ENCODE results near the gene MAGI2. TPM values are rescaled to one million over a fixed set of nuclear protein-coding genes. Genes with fewer than 3 reads are reported as not detected.
A peak's percentile ranks its signal among the peaks of the same experiment; 100 is the strongest.

MAGI2 gene
- polyA plus RNA-seq, 5 donors, result 5.3 to 7.8 (median 6.6) TPM

DNA sequence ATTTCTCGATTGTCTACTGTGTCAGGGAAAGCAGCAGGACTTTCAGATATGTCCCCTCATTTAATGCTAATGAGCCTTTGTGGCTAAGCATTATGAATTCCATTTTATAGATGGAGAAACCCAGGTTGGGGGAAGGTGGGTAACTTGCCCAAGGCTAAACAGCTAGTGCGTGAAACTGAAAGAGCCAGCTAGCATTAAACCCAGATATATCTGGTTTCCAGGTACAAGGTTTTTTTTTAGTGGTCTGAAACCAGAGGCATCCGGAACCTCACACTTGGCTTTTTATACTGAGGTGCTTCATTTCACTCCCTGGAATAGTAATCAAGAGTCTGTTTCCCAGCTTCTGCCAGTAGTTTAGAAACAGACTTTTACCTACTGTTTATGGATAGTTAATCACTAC, 960.1 kb downstream of the MAGI2 start:
- DNase-seq, result no peak

DNA sequence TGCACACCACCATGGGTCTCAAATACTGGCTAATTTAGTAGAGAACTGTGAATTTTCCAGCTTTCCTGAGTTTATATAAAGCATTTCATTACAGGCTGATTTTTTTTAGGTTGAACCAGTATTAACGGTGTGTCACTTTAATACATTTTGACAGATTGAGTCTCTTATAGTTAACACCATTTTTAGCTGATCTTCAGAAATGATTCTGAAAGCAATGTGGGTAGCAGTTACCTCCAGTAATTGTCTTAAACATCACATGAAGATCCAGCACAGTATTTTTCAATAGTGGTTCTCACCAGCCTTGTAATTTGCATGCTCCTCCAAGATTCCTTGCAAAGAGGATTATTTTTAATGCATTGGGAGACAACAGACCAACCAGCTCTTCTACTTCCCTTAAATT, 961.3 kb downstream of the MAGI2 start:
- DNase-seq, result no peak

DNA sequence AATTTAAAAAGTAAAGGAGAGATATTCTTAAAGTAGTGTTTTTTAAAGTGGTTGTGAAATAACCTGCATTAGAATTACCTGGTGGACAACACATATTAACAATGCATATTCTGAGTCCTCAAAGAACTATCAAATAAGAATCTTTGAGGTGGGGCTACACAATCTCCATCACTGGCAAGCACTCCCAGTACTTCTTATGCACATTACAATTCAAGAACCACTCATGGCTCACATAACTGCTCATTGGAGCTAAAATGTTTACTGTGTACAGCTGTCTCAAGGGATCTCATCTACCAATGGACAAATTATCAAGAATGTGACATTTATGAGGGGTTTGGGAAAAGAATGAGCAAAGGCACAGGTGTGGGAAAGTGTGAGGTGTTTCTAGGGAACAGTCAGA, 962.9 kb downstream of the MAGI2 start:
- no peak for DNase-seq

DNA sequence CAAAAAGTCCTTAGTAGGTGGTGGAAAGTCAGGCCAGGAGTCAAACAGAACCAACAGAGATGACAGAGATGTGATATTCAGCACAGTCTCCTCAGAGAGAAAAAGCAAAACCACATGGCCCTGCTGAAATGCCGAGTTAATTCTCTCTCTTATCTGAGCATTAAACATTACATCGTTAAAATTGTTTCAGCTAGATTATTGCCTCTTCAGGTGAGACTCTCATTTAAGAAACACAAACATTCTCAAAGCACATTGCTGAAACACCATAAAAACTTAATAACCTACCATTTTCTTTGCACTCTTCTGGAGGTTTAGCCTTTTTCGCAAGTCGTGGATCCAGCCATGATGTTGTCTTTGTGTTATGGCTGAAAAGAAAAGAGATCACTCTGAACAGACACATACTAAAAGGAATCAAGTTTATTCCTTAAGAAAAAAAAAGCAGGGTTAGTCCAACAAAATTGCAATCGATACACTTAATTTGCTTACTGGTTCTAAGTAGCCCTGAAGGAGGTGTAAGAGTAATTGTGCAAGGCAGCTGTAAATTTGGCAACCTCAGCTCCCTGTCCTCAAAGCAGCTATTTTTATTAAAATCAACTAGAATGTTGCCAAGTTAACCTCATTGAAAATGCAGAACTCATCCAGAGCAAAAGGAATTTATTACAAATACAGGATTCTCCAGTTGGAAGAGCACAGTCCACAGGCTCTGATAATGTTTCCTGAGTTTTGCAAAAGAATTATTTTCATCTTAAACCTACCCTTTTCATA, 963.8 kb downstream of the MAGI2 start:
- DNase-seq, result peak in 1 of 2 donors; percentile 6

DNA sequence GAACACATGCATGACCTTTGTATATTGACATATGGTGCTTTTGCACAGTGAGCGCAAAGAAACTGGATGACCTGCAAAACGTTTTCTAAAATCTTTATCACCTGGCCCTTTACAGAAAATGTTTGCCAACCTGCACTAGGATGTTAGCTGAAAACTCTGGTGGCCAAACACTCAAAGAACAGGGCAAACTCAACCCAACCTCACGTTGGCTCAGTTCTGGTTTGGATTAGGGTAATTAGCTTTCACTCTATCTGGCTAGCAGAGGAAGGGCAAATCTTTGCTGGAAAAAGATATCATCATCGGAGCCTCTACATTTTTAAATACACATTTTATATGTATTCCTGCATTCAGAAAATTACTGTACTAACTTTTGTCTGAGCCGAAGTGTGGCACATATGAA, 966.0 kb downstream of the MAGI2 start:
- no peak for DNase-seq

DNA sequence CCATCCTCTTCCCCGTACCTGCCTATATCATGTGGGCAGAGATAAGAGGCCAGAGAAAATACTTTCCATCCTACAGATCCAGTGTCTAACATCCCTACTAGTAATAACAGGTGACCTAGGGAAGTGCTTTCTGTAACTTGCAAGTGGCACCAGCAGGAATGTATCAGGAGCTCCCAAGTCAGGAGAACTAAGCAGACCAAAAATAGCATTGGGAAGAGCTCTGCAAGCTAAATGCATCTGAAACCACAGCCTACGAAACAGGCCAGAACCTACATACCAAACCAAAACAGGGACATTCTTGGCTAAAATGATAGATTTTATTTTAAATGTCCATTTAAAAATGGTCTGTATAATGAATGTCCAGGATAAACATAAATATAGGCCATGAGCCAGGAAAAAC, 974.1 kb downstream of the MAGI2 start:
- no peak for DNase-seq

DNA sequence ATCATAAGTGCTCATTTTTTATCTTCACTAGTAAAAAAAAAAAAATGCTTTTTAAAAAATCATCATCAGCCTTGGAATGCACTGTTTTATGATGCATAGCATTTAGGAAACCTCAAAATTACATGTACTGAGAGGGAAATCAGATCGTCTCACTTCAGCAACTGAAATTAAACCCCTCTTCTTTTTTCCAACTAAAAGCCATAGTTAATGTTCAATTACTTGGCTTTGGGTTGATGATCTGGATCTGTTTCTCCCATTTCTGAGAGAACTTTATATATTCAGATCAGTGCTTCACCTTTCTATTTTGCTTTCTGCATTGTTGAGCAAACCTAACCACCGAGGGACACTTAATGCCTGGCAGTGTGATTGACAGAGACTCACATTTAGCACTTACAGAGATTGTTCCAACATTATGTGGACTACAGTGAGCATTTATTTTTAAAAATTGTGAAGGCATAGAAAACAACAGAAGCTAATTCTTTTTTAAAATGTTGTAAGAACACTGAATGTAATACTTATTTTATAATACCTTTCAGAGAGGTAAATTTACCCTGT, 976.5 kb downstream of the MAGI2 start:
- no peak for DNase-seq

DNA sequence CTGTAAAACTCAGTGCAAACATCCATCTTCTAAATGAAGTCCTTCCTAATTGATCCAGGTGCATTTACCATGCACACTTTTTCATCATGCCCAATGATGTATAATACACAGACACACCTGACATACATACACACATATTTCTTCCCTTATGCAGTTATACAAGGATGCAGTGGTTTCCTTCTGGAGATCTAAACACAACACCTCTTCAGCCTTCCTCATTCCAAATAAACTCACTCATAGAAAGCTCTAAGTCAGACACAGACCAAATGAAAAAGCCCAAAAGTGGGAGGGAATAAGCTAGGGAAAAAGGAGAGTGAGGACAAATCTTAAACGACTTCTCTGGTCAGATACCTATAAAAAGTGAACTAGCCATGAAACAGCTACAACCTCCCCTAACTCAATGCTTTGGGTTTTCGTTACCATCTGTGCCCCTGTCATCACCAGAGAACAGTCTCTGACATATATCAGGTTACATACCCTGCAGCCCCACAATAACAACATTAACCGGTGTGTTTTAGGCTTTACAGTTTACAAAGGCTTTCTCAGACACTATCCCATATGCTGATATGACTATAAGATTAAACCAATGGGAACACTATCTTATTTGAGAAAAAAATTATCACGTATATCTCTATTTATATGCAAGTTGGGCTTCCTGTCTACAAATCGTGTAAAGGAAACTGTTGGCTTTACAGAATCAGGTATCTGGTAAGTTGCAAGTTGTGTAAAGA, 979.7 kb downstream of the MAGI2 start:
- DNase-seq, result no peak

DNA sequence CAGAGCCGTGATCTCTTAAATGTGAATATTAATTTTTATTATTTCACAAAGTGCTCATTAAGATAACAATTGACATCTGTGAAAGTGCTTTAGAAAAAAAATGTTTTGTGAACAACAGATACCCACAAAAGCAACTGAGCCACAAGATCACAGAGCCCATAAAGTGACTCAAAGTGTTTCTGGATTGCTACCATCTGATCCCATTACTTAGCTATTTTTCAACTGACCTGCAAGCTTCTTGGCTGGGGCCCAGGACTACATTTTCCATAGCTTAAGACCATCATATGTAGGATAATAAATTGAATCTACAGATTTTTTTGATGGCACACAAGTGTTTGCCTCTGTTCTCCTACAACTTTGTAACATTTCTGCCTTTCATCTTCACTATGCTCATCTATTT, 980.4 kb downstream of the MAGI2 start:
- no peak for DNase-seq

DNA sequence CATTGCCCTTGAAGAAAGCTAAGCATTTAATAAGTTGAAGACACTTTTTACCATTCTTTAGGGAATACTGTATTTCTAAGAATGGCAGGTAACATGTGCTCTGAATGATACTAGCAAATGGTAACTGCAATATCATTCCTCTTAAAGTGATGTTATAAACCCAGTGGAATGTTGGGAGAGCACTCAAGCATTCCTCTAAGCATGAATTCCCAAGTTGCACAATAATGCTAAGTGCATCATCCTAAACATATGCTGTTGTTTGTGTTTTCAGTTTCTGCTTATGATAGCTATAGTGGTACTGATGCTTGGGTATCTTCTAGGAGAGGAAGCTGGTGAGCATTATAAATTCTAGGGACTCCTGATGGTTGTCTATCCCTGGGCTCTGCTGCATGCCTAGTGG, 980.9 kb downstream of the MAGI2 start:
- DNase-seq, result no peak

DNA sequence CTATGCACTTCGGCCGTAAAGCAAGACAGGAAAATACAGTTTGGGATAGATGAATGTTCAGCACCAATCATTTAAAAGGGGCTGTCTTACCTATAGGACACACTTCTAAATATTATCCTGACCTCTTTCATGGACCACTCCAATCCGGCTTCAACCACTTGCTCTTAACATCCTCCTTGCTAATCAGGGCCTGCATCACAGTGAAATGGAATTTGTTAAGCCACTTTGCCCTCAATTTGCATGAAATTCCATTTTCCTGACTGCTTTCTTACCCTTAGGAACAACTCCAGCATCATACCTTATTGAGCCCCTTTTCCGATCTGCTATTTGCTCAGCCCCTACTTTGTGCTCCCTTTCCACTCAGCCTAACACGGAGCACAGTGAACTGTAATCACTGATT, 987.6 kb downstream of the MAGI2 start:
- DNase-seq, result no peak

DNA sequence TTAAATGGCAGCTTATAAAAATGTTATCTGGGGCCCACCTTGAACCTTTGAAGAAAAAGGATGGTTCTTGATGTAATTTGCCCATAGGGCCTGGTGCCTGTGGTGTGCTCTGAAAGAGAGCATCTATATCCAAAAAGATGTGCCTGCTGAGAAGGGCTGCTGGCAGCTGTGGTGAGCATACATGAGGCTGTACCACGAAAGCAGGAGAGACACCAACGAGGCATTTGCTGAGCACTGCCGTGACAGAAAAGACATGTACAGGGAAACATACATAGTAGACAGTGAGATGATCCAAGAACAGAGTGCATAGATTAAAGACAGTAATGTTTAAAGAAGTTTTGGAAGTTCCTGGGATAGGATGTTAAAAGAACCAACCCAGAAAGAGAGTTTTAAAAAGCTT, 990.4 kb downstream of the MAGI2 start:
- DNase-seq, result no peak

DNA sequence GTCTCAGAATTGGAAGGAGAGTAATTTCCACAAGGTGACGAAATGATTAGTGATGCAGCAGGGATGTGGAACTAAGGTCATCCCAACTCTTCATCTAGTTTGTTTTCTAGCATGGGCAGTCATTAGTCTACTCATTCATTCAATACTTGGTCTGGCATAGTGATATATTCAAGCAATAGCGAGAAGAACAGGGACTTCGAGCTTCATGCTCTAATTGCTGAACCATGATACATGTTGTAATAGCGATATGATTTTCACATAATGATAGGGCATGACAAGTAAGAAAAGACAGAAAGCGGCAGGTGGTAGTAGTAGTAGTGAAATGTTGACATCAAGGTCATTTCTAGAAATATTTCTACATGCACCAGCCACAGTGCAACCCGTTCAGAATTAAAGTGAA, 1002.8 kb downstream of the MAGI2 start:
- DNase-seq, result no peak

DNA sequence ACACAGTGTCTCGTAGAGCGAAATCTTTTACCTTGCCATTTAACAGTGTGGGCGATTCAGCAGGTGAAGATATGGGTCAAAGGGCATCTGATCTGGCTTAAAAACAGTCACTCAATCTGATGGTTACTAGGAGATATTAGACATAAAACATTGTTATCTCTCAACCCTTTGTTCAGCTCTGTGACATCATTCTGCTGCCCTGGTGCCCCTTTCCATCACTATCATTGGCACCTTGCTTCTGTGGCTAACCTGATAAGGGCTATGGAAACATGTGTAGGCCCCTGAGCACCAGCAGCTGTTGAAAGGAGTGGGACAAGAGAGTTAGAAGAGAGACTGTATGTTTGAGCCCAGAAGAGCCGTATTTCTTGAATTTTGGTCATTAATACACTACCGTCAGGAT, 1004.6 kb downstream of the MAGI2 start:
- no peak for DNase-seq

DNA sequence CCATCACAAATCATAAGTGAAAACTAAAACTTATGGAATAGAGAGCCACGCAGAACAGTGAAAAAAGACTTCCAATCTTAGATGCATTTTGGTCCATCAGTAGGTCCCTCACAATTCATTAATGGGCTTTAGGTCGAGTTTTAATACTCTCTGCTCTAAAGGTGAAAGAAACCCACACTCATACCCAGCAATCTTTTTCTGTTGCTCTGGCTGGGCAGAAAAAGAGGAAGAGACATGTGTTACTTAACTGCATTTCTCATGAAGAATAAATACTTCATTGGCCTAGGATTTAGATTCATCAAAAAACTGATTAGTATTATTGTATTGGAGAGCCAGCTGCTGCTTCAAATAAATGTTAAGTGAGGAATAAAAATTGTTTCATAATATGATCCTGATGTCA, 1009.2 kb downstream of the MAGI2 start:
- no peak for DNase-seq

DNA sequence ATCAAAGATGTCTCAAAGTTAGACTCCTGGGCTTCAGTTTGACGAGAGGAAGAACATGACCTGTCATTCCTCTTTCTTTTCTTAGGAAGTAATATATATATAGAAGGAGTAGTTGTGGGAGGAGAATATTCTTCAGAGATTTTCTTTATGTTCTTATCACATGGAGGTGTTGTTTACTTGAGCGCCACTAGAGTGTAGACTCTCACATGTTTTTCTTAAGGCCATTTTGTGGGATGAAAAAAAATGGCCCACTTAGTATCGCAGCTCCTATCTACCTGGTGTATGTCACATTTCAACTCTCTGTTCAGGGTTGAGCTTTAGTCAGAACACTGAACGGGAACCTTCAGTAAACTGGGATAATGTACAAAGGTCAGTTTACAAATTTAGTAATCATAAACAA, 1009.7 kb downstream of the MAGI2 start:
- no peak for DNase-seq

DNA sequence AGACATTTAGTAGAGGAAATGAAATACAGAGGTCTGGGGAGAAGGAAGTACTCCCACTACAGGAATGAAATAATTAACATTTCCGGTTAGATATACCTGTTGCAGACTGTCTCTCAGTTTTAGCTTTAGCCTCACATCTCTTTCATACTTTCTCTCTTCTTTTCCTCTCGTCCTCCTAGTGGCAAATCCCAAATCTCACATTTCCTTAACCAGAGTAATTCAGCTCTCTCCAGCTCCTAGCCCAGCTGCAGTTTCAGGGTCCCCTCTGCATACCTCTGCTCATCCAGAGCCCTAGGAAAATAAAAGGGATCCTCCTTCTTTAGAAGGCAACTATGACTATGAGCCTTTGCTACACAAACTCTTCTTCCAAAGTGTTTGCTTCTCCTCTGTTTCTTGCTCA, 1011.7 kb downstream of the MAGI2 start:
- DNase-seq, result no peak

DNA sequence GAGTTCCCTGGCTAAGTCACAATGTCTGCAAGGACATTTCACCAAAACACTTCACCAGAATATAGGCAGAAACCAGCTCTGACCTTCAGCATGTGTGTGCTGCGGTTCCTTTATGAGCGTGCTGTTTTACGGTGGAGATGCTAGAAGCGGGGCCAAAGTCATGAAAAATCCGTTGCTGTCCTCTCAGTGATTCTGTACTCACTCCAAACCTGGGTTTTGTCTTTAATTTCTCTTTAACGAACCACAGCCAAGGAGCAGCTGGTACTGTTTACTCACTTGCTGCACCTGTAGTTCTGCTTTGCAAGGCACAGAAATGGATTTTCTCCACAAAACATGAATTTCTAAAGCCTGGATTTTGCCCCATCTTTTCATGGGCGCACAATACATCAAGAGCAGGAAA, 1015.0 kb downstream of the MAGI2 start:
- no peak for DNase-seq

DNA sequence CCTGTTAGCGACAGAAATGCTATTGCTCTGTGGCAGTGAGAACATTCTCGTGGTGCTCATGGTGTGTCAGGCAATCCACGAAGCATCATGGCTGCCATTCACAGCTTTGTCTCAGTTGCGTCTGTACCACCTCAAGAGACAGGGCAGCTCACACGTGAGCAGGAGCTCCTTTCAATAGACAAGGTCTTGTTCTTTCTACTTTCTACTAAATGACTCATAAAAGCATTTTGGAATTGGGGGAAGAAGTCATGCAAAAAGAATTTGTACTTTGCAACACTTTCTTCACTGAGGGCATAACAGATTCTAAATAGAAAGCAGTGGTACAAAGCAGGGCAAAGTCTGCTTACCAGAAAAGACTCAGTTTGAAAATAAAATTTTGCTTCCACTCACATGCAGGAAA, 1016.3 kb downstream of the MAGI2 start:
- no peak for DNase-seq

DNA sequence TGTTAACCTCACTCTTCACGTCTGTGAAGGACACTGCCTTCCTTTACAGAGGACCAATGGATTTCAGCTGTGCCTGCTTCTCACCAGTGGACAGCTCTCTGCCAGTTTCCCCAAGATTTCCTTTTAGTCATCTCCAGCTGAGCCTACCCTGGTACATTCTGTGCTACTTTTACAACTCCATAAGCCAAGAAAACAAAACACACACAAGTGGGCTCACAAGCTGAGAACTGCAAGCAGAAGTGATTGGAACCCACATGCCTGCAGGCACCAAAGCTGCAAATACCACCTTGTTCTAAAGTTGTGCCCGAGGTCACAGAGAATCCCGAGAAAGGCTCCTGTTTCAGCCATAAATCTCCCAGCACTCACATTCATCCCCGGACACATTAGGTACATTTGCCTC, 1018.1 kb downstream of the MAGI2 start:
- no peak for DNase-seq

DNA sequence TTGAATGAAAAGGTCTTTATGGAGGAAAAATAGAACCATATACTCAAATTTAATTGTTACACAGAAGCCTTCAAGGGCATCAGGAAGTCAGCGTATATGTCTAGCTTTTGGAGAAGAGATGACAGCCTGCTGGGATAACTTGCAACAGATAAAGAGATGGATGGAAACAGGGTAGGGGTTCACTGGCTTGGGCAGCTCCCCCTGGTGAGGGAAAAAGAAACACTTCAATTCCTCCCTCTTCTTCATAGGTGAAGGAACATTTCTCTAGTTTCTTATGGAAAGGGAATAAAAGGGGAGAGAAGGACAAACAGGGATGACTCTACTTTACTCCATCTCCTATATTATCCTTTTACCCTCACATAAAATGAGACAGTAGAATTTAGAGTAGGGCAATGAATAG, 1019.2 kb downstream of the MAGI2 start:
- no peak for DNase-seq

DNA sequence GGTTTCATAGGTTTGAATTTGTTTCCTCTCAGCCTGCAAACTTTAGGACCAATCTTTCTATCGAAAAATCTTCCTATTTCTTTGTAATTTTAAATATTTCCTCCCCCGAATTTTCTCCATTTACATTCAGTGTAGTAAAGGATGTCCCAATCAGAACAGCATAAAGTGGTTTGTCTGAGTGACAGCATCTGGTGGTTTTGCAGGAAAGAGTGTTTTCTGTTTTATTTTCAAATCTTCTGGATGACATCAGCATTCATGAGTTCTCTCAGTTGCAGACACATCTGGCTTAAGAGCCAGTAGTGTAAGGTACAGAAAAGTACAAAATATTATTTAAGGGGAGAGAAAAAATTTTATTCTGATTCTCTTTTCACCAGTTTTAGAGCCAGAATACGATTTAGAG, 1020.0 kb downstream of the MAGI2 start:
- no peak for DNase-seq

DNA sequence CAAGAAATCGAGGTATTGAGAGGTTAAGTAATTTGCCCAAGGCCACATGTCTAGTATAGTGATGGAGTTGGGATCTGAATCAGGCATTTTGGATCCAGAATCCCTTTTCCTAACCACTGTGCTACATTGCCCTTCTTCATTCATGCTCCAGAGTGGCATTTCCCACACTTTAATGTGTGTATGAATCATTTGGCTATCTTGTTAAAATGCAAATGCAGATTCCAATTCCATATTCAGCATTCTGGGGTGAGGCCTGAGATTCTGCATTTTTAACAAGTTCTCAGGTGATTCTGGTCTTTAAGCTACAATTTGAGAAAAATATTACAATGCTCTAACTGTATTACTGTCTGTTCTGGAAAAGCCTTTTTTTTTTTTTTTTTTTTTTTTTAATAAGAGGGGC, 1023.6 kb downstream of the MAGI2 start:
- no peak for DNase-seq
